IMR-90 (cell line): ENCODE measurements around the gene ARAP2. TPM values are rescaled to one million over a fixed set of nuclear protein-coding genes. Genes with fewer than 3 reads are reported as not detected.

ENCODE experiments used
- ATAC-seq: fragments of 200-7000 bp; cut with Tn5 transposase; 2 replicates; pipeline ENCODE4 v1.9.1; 2020; ENCODE audit warnings: low read depth, mild to moderate bottlenecking, moderate library complexity
- BruUV-seq: library from RNA; stranded (reverse); fragments of 400-500 nt; replicated peaks from 2 replicates; lab custom pipeline; 2021; lab: Mats Ljungman, UMichigan
- CTCF ChIA-PET: fragments of 300-600 bp; formaldehyde crosslinking; extraction: SDS; loops from one replicate; lab custom pipeline; 2021; ENCODE audit warnings: antibody characterized with exemption; lab: Yijun Ruan, JAX
- POLR2A ChIA-PET: fragments of 300-600 bp; sonication (Branson Sonifier 250); formaldehyde crosslinking; loops from one replicate; lab custom pipeline; 2022; ENCODE audit warnings: antibody characterized with exemption; ENCODE audit not compliant: unreplicated experiment; lab: Charles Lee
- DNase-seq: peaks from one replicate; pipeline ENCODE4 v3.0.0; 2013
- H2AFZ ChIP-seq: replicated peaks from 2 replicates; pipeline ENCODE3; 2013; ENCODE audit warnings: low read length, mild to moderate bottlenecking; ENCODE audit not compliant: poor library complexity
- H2AK5ac ChIP-seq: 2 replicates; pipeline ENCODE4 v1.6.1; 2013; ENCODE audit warnings: low read depth, low read length, inconsistent platforms
- H2AK9ac ChIP-seq: replicated peaks from 2 replicates; pipeline ENCODE3; 2013; ENCODE audit warnings: mild to moderate bottlenecking, low read depth, low read length, moderate library complexity; ENCODE audit not compliant: poor library complexity
- H2BK120ac ChIP-seq: 2 replicates; pipeline ENCODE4 v1.6.1; 2013; ENCODE audit warnings: low read depth, low read length, inconsistent platforms
- H2BK15ac ChIP-seq: 3 replicates; pipeline ENCODE4 v1.6.1; 2013; ENCODE audit warnings: low read depth, low read length, inconsistent platforms
- H2BK20ac ChIP-seq: 2 replicates; pipeline ENCODE4 v1.6.1; 2013; ENCODE audit warnings: low read depth, mild to moderate bottlenecking, inconsistent platforms, low read length, moderate library complexity
- H2BK5ac ChIP-seq: 2 replicates; pipeline ENCODE4 v1.6.1; 2013; ENCODE audit warnings: mild to moderate bottlenecking, low read depth, low read length, inconsistent platforms; ENCODE audit not compliant: poor library complexity, severe bottlenecking
- H3K14ac ChIP-seq: replicated peaks from 2 replicates; pipeline ENCODE4 v1.6.1; 2013; ENCODE audit warnings: low read depth, low read length, inconsistent platforms
- H3K18ac ChIP-seq: 2 replicates; pipeline ENCODE4 v1.6.1; 2013; ENCODE audit warnings: low read depth, low read length, control low read depth
- H3K23ac ChIP-seq: 2 replicates; pipeline ENCODE4 v1.6.1; 2013; ENCODE audit warnings: low read depth, low read length, inconsistent platforms
- H3K27ac ChIP-seq: 2 replicates; pipeline ENCODE4 v1.5.1; 2013; ENCODE audit warnings: mild to moderate bottlenecking, control low read depth, low read length; ENCODE audit not compliant: insufficient read depth
- H3K27me3 ChIP-seq: 2 replicates; pipeline ENCODE4 v1.6.1; 2013; ENCODE audit warnings: low read length; ENCODE audit not compliant: control insufficient read depth, insufficient read depth
- H3K36me3 ChIP-seq: 2 replicates; pipeline ENCODE4 v1.6.1; 2013; ENCODE audit warnings: low read length, mixed read lengths; ENCODE audit not compliant: control insufficient read depth, insufficient read depth
- H3K4ac ChIP-seq: 2 replicates; pipeline ENCODE4 v1.6.1; 2013; ENCODE audit warnings: low read depth, low read length, inconsistent platforms
- H3K4me1 ChIP-seq: 2 replicates; pipeline ENCODE4 v1.6.1; 2013; ENCODE audit warnings: low read length, mixed read lengths; ENCODE audit not compliant: control insufficient read depth, insufficient read depth
- H3K4me2 ChIP-seq: 2 replicates; pipeline ENCODE4 v1.6.1; 2013; ENCODE audit warnings: low read depth, mild to moderate bottlenecking, control low read depth, low read length, moderate library complexity
- H3K4me3 ChIP-seq: 2 replicates; pipeline ENCODE4 v1.5.1; 2013; ENCODE audit warnings: low read depth, mild to moderate bottlenecking, control low read depth, low read length, moderate library complexity; ENCODE audit not compliant: insufficient read depth
- H3K56ac ChIP-seq: 2 replicates; pipeline ENCODE4 v1.6.1; 2013; ENCODE audit warnings: low read length, inconsistent platforms; ENCODE audit not compliant: insufficient read depth; ENCODE audit errors: extremely low read depth
- H3K79me1 ChIP-seq, 2 experiments: 2 replicates each; pipeline ENCODE4 v1.6.1; 2013; ENCODE audit warnings: low read length in 2 of 2, inconsistent platforms in 1 of 2, low read depth in 1 of 2
- H3K9ac ChIP-seq: 2 replicates; pipeline ENCODE4 v1.6.1; 2013; ENCODE audit warnings: low read depth, low read length, control low read depth
- H3K9me1 ChIP-seq: 2 replicates; pipeline ENCODE4 v1.6.1; 2013; ENCODE audit warnings: low read length, inconsistent platforms; ENCODE audit not compliant: insufficient read depth
- H3K9me3 ChIP-seq: 2 replicates; pipeline ENCODE4 v1.6.1; 2013; ENCODE audit warnings: low read length; ENCODE audit not compliant: control insufficient read depth, insufficient read depth
- H4K20me1 ChIP-seq: 2 replicates; pipeline ENCODE4 v1.6.1; 2013; ENCODE audit warnings: low read length, inconsistent platforms; ENCODE audit not compliant: insufficient read depth
- H4K5ac ChIP-seq: 2 replicates; pipeline ENCODE4 v1.6.1; 2013; ENCODE audit warnings: mild to moderate bottlenecking, low read depth, low read length, control low read depth
- H4K8ac ChIP-seq, 2 experiments: 2 replicates each; pipeline ENCODE4 v1.6.1; 2013; ENCODE audit warnings: low read depth in 2 of 2, low read length in 2 of 2, control low read depth in 1 of 2, inconsistent platforms in 1 of 2
- H4K91ac ChIP-seq: 2 replicates; pipeline ENCODE4 v1.6.1; 2013; ENCODE audit warnings: low read depth, low read length, inconsistent platforms; ENCODE audit not compliant: insufficient read depth
- BHLHE40 ChIP-seq: fragments of 150-350 bp; IDR thresholded peaks from 2 replicates; pipeline ENCODE4 v1.6.1; 2016; ENCODE audit warnings: mild to moderate bottlenecking, low read depth, low read length
- CEBPB ChIP-seq: IDR thresholded peaks from 2 replicates; pipeline ENCODE4 v1.6.1; 2012; ENCODE audit warnings: low read depth, low read length, improper control_type of control experiment
- MAZ ChIP-seq: IDR thresholded peaks from 2 replicates; pipeline ENCODE4 v1.6.1; 2012; ENCODE audit warnings: low read depth, mild to moderate bottlenecking, low read length, improper control_type of control experiment, moderate library complexity, borderline replicate concordance
- NFE2L2 ChIP-seq: fragments of 150-350 bp; IDR thresholded peaks from 2 replicates; pipeline ENCODE4 v1.6.1; 2016; ENCODE audit warnings: low read depth, mild to moderate bottlenecking, low read length
- POLR2A ChIP-seq: IDR thresholded peaks from 2 replicates; pipeline ENCODE4 v1.6.1; 2012; ENCODE audit warnings: mild to moderate bottlenecking, low read depth, low read length
- WGBS, 2 experiments: methylation state at CpG; one replicate each; pipeline versions ENCODE4 v1.1.5 to v1.1.7; 2013; ENCODE audit warnings: missing lambda C conversion rate in 2 of 2; ENCODE audit not compliant: insufficient read length in 1 of 2; ENCODE audit errors: extremely low coverage in 2 of 2; 5-methylcytosine and 5-hydroxymethylcytosine counted together
- dilution Hi-C: fragments of 300-500 bp; cut with HindIII; formaldehyde crosslinking; loops from one replicate; pipeline ENCODE4 v1.14.3; 2018; ENCODE audit warnings: low sequenced_read_pairs; ENCODE audit not compliant: unreplicated experiment
- in situ Hi-C: fragments of 300-500 bp; cut with MboI; formaldehyde crosslinking; loops from 3 replicates; pipeline ENCODE4 v1.14.3; 2019; ENCODE audit warnings: low sequenced_read_pairs, inconsistent platforms, mixed read lengths
- intact Hi-C: fragments of 100-400 bp; cut with micrococcal nuclease; formaldehyde crosslinking; loops from 2 replicates; pipeline ENCODE4 v1.10.0; 2022
- polyA plus RNA-seq, 3 experiments: library from polyadenylated mRNA; depleted of rRNA; stranded (reverse); fragments of >200 nt; gene quantifications; 2 replicates each; pipeline ENCODE4 v1.2.3, GENCODE V29; 2012; ENCODE audit warnings: low replicate concordance in 1 of 3
- total RNA-seq: library from RNA; depleted of rRNA; stranded (reverse); fragments of >200 nt; gene quantifications from 2 replicates; pipeline ENCODE4 v1.2.3, GENCODE V29; 2012
- TF ChIP-seq, protein P1 (sequence below): conservative IDR thresholded peaks from 2 replicates; pipeline ENCODE4 v1.5.1; 2012; ENCODE audit warnings: mild to moderate bottlenecking, low read depth, low read length, improper control_type of control experiment

ARAP2 gene
- total and polyA plus RNA-seq, 2 of the 4 experiments (the other 2 are of a cell fraction): 0.32 to 1.8 TPM

DNA sequence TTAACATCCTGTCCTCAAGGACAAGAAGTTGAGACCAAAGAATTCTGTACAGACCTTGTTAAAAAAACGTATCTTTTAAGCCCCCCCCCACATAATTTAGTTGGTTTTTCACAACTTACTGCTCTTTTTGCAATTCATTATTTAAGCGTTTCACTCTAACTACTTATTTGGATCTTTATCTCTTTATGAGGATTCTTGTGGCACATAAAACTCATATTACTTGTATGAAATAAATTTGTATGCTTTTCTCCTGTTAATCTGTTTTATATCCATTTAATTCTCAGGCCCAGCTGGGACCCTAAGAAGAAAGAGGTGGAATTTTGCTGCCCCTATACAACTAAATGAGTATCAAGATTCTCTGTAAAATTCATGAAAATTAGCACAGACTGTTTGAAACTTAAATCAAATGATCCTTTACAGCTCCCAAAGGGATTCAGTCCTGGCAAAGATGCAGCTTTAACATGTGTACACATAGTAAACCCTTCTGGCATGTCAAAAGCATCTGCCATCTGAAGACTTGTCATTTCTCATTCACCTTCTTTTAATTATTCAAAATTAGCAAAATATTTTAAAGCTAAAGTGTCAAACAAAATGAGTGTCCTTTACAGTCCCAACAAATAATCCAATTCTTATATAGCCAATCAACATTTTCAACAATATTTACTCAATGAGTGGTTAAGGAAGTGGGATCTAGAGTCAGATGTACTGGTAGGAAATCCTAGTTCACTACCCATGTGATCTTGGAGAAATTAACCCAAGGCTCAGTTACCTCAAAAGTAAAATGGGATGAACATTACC, 17.7 kb downstream of the ARAP2 start:
- no peak overlapping the region for H2AK9ac ChIP-seq
- TF ChIP-seq CEBPB: no peak
- no peak for TF ChIP-seq POLR2A
- TF ChIP-seq MAZ: no peak
- TF ChIP-seq, protein P1, sequence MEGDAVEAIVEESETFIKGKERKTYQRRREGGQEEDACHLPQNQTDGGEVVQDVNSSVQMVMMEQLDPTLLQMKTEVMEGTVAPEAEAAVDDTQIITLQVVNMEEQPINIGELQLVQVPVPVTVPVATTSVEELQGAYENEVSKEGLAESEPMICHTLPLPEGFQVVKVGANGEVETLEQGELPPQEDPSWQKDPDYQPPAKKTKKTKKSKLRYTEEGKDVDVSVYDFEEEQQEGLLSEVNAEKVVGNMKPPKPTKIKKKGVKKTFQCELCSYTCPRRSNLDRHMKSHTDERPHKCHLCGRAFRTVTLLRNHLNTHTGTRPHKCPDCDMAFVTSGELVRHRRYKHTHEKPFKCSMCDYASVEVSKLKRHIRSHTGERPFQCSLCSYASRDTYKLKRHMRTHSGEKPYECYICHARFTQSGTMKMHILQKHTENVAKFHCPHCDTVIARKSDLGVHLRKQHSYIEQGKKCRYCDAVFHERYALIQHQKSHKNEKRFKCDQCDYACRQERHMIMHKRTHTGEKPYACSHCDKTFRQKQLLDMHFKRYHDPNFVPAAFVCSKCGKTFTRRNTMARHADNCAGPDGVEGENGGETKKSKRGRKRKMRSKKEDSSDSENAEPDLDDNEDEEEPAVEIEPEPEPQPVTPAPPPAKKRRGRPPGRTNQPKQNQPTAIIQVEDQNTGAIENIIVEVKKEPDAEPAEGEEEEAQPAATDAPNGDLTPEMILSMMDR: no peak
- no peak for TF ChIP-seq NFE2L2
- no peak for TF ChIP-seq BHLHE40
- ATAC-seq: no peak
- H2AK5ac ChIP-seq: no peak overlapping the region
- no peaks in the 10 kb centered on the region for H4K20me1 ChIP-seq
- no peaks in the 10 kb centered on the region for H3K36me3 ChIP-seq
- intact Hi-C loops: no loop called here
- no peak overlapping the region for H3K18ac ChIP-seq
- no peak overlapping the region for H2BK120ac ChIP-seq
- no peak overlapping the region for H3K4ac ChIP-seq
- H3K56ac ChIP-seq: no peak overlapping the region
- no peaks in the 10 kb centered on the region for H3K79me1 ChIP-seq
- no TSS peak for BruUV-seq
- H2BK15ac ChIP-seq: no peak overlapping the region
- H3K4me3 ChIP-seq: no peak overlapping the region
- H3K9me3 ChIP-seq: no peaks in the 10 kb centered on the region
- no peak overlapping the region for H2BK20ac ChIP-seq
- H3K14ac ChIP-seq: no peak overlapping the region
- 20% methylated on average over 1 of the region's 2 CpGs; no CpG with 5 or more reads in 1 of the 2 experiments for WGBS, 2 experiments
- H3K27me3 ChIP-seq: no peaks in the 10 kb centered on the region
- ChIA-PET POLR2A (no interaction called here), CTCF (no interaction called here)
- H3K4me2 ChIP-seq: no peak overlapping the region
- H3K23ac ChIP-seq: no peak overlapping the region
- H2BK5ac ChIP-seq: no peak overlapping the region
- H4K5ac ChIP-seq: no peak overlapping the region
- H4K8ac ChIP-seq: no peak overlapping the region
- H3K27ac ChIP-seq: no peak overlapping the region
- H2AFZ ChIP-seq: no peak overlapping the region
- DNase-seq: no peak
- in situ Hi-C loops: no loop called here
- dilution Hi-C loops: no loop called here
- no peaks in the 10 kb centered on the region for H3K4me1 ChIP-seq
- H3K9me1 ChIP-seq: no peaks in the 10 kb centered on the region
- H3K9ac ChIP-seq: no peak overlapping the region
- H4K91ac ChIP-seq: no peak overlapping the region
